Activated T-cell treated with anti-CD3 and anti-CD28 coated beads, Interleukin-2, amount 50 U/mL, for 72 hours (primary cell): Measurements from ENCODE around the gene HEATR5A. TPM values are rescaled to one million over a fixed set of nuclear protein-coding genes. Genes with fewer than 3 reads are reported as not detected.

Source experiments
- total RNA-seq, 2 donors: library from RNA; stranded (reverse); gene quantifications; one replicate each; pipeline ENCODE4 v1.2.3, GENCODE V29; 2022

Gene HEATR5A
- total RNA-seq, 2 donors from 2014 or later = 11.4 to 13.3 TPM

Other genes starting within 250 kb of the HEATR5A start
- 100 to 1,000 TPM; 115 to 124 TPM for gene HECTD1, start 212.8 kb downstream of the HEATR5A start, total RNA-seq
- gene DTD2, start 37.0 kb upstream of the HEATR5A start, total RNA-seq = 10 to 100 TPM; 13.5 to 20.7 TPM
- gene GPR33, start 67.5 kb upstream of the HEATR5A start, total RNA-seq = not detected
- gene NUBPL, start 140.9 kb upstream of the HEATR5A start, total RNA-seq = 1 to 10 TPM; 7.7 to 9.4 TPM